T1000 (cell line): ENCODE data around the gene TNFAIP8L1.
"Not testable (repeated sequence)": the region's sequence is repeated elsewhere in the genome, so short reads cannot be mapped to it uniquely, and the experiment has no call there.

Experiments
- DNase-seq: peaks from one replicate; lab custom pipeline; 2025; ENCODE audit warnings: mixed read lengths; lab: John Stamatoyannopoulos, UW

The TNFAIP8L1 gene

GRCh38 chr19:4638828-4639530 is at the start of gene TNFAIP8L1:
TSS of gene TNFAIP8L1 (plus strand) at chr19:4639516. CDS start at chr19:4651870, 12,354 bp downstream.
- DNase-seq, result peak; percentile 94

- DNase-seq, result no peak
These were observed 49.5 kb upstream of the TNFAIP8L1 start for GRCh38 chr19:4589579-4590410.

GRCh38 chr19:4590559-4590958 is 48.8 kb upstream of the TNFAIP8L1 start:
- no peak for DNase-seq

- DNase-seq, result no peak
These were observed 48.0 kb upstream of the TNFAIP8L1 start for GRCh38 chr19:4591320-4591719.

GRCh38 chr19:4592445-4592844 is 46.9 kb upstream of the TNFAIP8L1 start:
- DNase-seq, result no peak

GRCh38 chr19:4593409-4593851 is 45.9 kb upstream of the TNFAIP8L1 start:
- DNase-seq, result no peak

- no peak for DNase-seq
These were observed 45.1 kb upstream of the TNFAIP8L1 start for GRCh38 chr19:4594201-4594600.

- DNase-seq, result not testable (repeated sequence)
These were observed 44.2 kb upstream of the TNFAIP8L1 start for GRCh38 chr19:4595158-4595557.

- no peak for DNase-seq
These were observed 43.0 kb upstream of the TNFAIP8L1 start for GRCh38 chr19:4596033-4596904.

- DNase-seq, result no peak
These were observed 41.9 kb upstream of the TNFAIP8L1 start for GRCh38 chr19:4597278-4597974.

GRCh38 chr19:4597975-4598671 is 41.2 kb upstream of the TNFAIP8L1 start:
- no peak for DNase-seq

GRCh38 chr19:4598712-4599111 is 40.6 kb upstream of the TNFAIP8L1 start:
- no peak for DNase-seq

GRCh38 chr19:4600082-4600481 is 39.2 kb upstream of the TNFAIP8L1 start:
- no peak for DNase-seq

- no peak for DNase-seq
These were observed 38.4 kb upstream of the TNFAIP8L1 start for GRCh38 chr19:4600893-4601292.

- no peak for DNase-seq
These were observed 37.0 kb upstream of the TNFAIP8L1 start for GRCh38 chr19:4602173-4602788.

GRCh38 chr19:4602915-4603314 is 36.4 kb upstream of the TNFAIP8L1 start:
- DNase-seq, result no peak

GRCh38 chr19:4604912-4605311 is 34.4 kb upstream of the TNFAIP8L1 start:
- no peak for DNase-seq

- no peak for DNase-seq
These were observed 33.1 kb upstream of the TNFAIP8L1 start for GRCh38 chr19:4606181-4606580.

GRCh38 chr19:4606921-4607678 is 32.2 kb upstream of the TNFAIP8L1 start:
- no peak for DNase-seq
